ENCODE measurements around the gene ACAD9. TPM values are rescaled to one million over a fixed set of nuclear protein-coding genes. Genes with fewer than 3 reads are reported as not detected.
"Not testable (repeated sequence)": the region's sequence is repeated elsewhere in the genome, so short reads cannot be mapped to it uniquely, and the experiment has no call there.

ACAD9 gene
- total RNA-seq = 38.1 and 42.3 TPM in 2 replicates
- polyA plus RNA-seq (2012) = 36.4 TPM

DNA sequence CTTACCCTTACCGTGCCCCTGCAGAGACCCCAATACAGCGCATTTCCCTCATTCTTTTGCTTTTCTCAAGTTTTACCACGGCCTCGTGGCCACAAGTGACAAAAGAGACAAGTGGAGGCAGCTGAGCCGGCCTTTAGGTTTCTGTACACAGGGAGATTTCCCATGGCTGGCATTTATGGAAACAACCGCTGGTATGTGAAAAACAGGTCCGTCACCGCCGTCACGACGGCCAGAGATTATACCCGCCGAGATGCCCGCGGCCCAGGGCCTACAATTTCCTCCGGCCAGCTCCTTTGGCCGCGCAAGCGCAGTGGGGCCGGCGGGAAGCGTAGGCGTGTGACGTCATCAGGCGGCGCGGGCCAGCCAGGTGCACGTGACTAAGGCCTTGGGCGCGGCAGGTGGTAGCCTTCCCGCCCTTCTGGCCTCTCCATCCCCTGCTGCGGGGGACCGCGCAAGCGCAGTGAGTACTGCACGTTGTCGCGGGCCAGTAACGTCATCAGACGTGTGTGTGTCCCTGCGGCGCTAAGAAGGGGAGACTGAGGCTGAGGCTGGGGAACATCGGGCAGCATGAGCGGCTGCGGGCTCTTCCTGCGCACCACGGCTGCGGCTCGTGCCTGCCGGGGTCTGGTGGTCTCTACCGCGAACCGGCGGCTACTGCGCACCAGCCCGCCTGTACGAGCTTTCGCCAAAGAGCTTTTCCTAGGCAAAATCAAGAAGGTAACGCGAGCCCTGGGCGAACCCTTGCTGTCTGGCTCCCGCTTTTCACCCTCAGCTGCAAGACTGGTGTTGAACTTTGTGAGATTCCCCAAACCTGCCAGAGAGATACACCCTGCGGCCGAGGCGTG lies at the start of gene ACAD9:
TSS of gene ACAD9 (plus strand) at position 496 of the 845 bp plus-strand sequence. CDS start at position 568, 72 bp downstream.
- DNase-seq (ENCODE audit: low read depth) = peak; percentile 98

GRCh38 chr3:128829925-128830625 lies 49.3 kb upstream of the ACAD9 start:
- DNase-seq (ENCODE audit: low read depth) = not testable (repeated sequence)

GRCh38 chr3:128830762-128831161 lies 48.7 kb upstream of the ACAD9 start:
- DNase-seq (ENCODE audit: low read depth) = not testable (repeated sequence)

- DNase-seq (ENCODE audit: low read depth) = not testable (repeated sequence)
These were observed 46.4 kb upstream of the ACAD9 start for GRCh38 chr3:128832979-128833378.

- no peak for DNase-seq (ENCODE audit: low read depth)
These were observed 44.3 kb upstream of the ACAD9 start for GRCh38 chr3:128835096-128835495.

- no peak for DNase-seq (ENCODE audit: low read depth)
These were observed 37.2 kb upstream of the ACAD9 start for GRCh38 chr3:128841926-128842920.

DNA sequence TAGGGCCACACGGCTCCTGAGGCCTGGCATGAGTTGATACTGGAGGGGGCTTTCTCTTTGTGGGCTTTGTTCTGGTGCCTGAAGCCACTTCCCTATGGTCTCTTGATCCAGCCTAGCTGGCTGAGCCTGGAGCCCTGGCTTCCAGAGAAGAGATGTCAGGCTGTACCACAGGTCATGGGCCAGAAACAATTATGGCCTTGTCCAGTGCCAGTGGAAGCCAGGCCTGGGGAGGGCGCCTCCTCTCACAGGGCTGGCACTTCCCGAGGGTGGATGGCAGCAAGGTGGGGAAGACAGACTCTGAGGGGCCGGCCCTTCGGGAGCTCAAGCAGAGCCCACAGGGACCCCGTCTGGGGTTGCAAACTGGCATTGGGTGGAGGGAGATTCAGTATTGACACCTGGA lies 34.9 kb upstream of the ACAD9 start:
- DNase-seq (ENCODE audit: low read depth) = no peak

- no peak for DNase-seq (ENCODE audit: low read depth)
These were observed 34.2 kb upstream of the ACAD9 start for GRCh38 chr3:128845119-128845777.

DNA sequence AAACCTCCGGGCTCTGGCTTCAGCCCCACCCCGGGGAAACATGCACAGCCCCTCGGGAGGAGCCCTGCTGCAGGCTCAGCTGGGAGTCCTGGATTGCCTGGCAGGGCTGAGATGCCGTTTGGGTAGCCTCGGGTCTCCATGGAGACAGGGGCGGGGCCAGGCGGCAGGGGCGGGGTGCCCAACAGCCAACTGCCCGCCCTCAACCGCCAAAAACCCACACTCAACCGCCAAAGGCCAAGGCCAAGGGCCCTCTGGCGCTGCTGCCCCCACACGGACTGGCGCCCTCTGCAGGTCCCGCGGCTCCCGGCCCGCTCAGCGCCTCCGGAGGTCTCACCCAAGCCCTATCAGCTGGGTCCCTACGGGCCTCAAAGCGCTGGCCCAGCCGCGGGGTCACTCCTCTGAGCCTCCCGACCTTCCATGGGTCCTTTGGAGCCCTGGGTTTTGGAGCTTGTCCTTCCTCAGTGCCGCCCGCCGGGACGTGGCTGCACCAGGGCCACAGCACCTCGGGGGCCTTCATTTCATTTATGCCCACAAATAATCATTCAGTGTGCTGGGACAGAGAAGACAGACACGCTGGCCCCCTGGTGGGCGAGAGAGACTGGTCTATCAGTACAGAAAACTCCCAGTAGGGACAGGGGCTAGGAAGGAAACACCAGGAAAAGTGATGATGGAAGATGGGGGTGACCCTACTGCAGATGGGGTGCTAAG lies 33.5 kb upstream of the ACAD9 start:
- peak; percentile 92 for DNase-seq (ENCODE audit: low read depth)

DNA sequence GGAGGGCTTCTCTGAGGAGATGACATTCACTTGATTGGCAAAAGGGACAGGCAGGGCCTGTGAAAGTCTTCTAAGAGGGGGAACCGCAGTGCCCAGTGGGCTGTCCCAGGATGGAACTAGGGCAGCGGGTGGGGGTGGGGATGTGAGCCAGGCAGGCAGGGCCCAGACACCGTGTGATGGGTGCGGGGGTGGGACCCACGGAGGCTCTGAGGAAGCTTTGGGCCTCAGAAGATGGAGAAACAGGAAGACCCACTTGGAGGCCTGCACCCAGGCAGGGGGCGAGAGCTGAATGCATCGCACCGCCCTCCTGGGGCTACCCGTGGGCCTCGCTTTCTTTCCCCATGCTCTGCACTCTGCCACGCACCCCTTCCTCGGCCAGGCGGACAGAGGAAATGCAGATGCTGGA lies 32.9 kb upstream of the ACAD9 start:
- no peak for DNase-seq (ENCODE audit: low read depth)

- peak; percentile 50 for DNase-seq (ENCODE audit: low read depth)
These were observed 31.6 kb upstream of the ACAD9 start for GRCh38 chr3:128847666-128848370.

DNA sequence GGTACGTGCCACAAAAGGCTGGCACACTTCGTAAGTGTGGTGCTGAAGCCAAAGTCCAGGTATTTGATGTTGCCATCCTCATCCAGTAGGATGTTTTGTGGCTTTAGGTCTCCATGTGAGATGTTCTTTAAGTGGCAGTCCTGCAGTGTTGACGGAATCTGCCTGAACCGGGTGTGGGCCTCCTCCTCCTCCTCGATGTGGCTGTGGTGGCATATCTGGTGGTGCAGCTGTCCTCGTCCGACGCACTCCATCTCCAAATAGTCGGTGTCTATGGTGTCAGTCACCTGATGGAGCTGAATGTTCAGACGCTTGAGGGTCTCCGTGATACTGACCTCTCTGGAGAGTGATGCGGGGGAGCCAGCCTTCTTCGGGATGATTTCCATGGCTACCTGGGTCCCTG lies 30.5 kb upstream of the ACAD9 start:
- no peak for DNase-seq (ENCODE audit: low read depth)

DNA sequence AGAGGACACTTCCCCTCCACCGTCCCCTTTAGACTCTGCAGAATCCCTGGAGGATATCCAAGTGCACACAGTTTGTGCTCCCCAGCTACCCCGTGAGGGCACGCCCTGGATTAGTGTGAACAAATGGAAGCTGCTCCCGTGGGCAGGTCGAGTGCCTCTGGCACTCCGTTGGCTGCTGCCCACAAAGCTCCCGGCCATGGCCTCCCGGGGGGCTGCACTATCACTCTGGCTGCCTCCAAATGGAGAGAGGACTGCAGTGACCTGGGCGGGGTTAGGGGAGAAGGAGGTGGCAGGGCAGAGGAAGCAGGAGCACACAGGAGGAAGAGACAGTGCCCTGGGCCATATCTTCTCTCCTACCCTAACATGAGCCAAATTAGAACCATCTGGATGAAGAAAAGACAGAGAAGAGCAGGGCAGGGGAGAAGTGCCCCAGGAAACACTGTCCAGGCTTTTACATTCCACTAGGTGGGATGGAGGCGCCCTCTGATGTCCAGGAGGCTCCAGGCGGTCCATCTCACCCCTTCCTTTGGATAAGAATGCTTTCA lies 29.4 kb upstream of the ACAD9 start:
- peak; percentile 38 for DNase-seq (ENCODE audit: low read depth)

DNA sequence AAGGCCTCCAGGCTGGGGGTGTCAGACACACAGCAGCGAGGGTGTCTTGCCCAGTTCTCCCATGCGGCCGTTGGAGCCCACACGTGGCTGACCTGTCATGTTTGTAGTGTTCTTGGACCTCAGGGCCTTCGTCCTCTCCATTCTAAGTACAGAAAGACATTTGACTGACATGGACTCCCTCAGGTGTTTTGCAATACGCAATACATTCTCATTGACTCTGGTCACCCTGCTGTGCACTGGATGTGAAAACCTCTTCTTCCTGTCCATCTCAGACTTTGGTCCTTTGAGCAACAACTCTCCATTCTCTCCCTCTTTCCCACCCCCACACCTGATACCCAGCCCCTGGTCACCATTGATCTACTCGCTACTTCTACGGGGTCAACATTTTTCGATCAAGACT lies 28.9 kb upstream of the ACAD9 start:
- no peak for DNase-seq (ENCODE audit: low read depth)

- DNase-seq (ENCODE audit: low read depth) = no peak
These were observed 27.8 kb upstream of the ACAD9 start for GRCh38 chr3:128851601-128852000.

GRCh38 chr3:128853826-128854225 lies 25.6 kb upstream of the ACAD9 start:
- no peak for DNase-seq (ENCODE audit: low read depth)

- no peak for DNase-seq (ENCODE audit: low read depth)
These were observed 24.9 kb upstream of the ACAD9 start for GRCh38 chr3:128854475-128854874.

DNA sequence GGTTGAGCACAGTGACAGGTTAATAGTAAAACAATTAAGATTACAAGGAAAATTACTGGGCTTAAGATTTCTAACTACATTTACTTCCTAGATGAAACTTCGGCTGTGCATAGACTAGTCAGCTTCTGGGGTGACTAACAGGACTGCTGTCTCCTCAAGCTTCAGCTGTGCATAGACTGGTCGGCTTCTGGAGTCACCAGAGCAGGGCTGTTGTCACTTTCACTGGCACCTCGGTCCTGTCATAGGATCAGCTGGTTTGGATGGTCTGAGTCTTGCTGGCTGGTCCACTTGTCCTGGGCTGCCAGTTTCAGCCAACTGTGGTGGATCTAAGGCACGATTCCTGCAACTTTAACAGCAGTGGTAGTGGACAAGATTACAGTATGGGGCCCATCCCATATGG lies 23.9 kb upstream of the ACAD9 start:
- no peak for DNase-seq (ENCODE audit: low read depth)

GRCh38 chr3:128858167-128858566 lies 21.3 kb upstream of the ACAD9 start:
- DNase-seq (ENCODE audit: low read depth) = no peak
